Stimulated activated CD8-positive, alpha-beta memory T cell treated with anti-CD3 and anti-CD28 coated beads, Interleukin-7, amount 100 ng/mL, for 4 hours (primary cell): ENCODE data around the gene CCL5.
"Not testable (repeated sequence)": the region's sequence is repeated elsewhere in the genome, so short reads cannot be mapped to it uniquely, and the experiment has no call there.

Experiments used
- DNase-seq, 2 donors: peaks; one replicate each; pipeline ENCODE4 v3.0.0-alpha.2; 2020; ENCODE audit warnings: low read depth in 2 of 2

CCL5 gene

GRCh38 chr17:35898283-35899070 lies 18.3 kb upstream of the CCL5 start:
- DNase-seq = peak; percentile 44 to 65

GRCh38 chr17:35897772-35898171 lies 17.6 kb upstream of the CCL5 start:
- not testable (repeated sequence) for DNase-seq

GRCh38 chr17:35895636-35896587 lies 15.8 kb upstream of the CCL5 start:
- peak in 1 of 2 donors; percentile 39 for DNase-seq

- DNase-seq = no peak
Observed at GRCh38 chr17:35894206-35894605, 14.0 kb upstream of the CCL5 start.

- no peak for DNase-seq
Observed at GRCh38 chr17:35893751-35894150, 13.6 kb upstream of the CCL5 start.

- peak in 1 of 2 donors; percentile 70 for DNase-seq
Observed at GRCh38 chr17:35892091-35893035, 12.2 kb upstream of the CCL5 start.

- no peak for DNase-seq
Observed at GRCh38 chr17:35891269-35891668, 11.1 kb upstream of the CCL5 start.

- DNase-seq = peak in 1 of 2 donors; percentile 54
Observed at GRCh38 chr17:35890774-35891155, 10.6 kb upstream of the CCL5 start.

- DNase-seq = no peak
Observed at GRCh38 chr17:35889818-35890773, 9.9 kb upstream of the CCL5 start.

- DNase-seq = no peak
Observed at GRCh38 chr17:35889241-35889640, 9.1 kb upstream of the CCL5 start.

GRCh38 chr17:35878361-35878760 lies 1.8 kb downstream of the CCL5 start:
- DNase-seq = no peak

- DNase-seq = no peak
Observed at GRCh38 chr17:35877345-35878029, 2.7 kb downstream of the CCL5 start.

- no peak for DNase-seq
Observed at GRCh38 chr17:35876534-35876933, 3.6 kb downstream of the CCL5 start.

- DNase-seq = no peak
Observed at GRCh38 chr17:35875800-35876139, 4.4 kb downstream of the CCL5 start.

- DNase-seq = no peak
Observed at GRCh38 chr17:35875072-35875799, 4.9 kb downstream of the CCL5 start.

GRCh38 chr17:35872196-35872980 lies 7.8 kb downstream of the CCL5 start:
- no peak for DNase-seq

GRCh38 chr17:35870906-35871819 lies 9.0 kb downstream of the CCL5 start:
- DNase-seq = no peak
